GM12874 (cell line): Measurements from ENCODE around the gene CDH23.

Source experiments
- TF ChIP-seq, protein P1 (sequence below): IDR thresholded peaks from 2 replicates; pipeline ENCODE4 v1.5.1; 2011; ENCODE audit warnings: low read depth, mild to moderate bottlenecking, control low read depth, low read length, moderate library complexity; ENCODE audit not compliant: insufficient read depth

CDH23 gene

DNA sequence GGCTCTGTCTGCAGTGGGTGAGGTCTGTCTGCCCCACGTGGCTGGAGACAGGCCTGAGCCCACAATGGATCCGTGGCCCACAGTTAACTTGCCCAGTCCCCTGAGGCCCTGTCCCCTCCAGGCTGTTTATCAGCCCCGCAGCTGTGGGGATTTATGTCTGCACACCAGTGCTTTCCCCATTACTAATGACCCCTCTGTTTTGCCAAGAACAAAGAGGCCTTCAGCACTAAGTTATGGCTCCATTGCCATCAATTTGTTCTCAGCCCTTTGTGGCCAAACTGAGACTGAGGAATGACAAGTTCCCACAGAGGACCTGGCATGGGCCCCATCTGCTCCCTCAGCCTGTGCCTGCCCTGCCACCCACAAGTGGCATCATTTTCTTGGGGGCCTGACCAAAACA is 184.7 kb downstream of the CDH23 start:
- TF ChIP-seq, protein P1, sequence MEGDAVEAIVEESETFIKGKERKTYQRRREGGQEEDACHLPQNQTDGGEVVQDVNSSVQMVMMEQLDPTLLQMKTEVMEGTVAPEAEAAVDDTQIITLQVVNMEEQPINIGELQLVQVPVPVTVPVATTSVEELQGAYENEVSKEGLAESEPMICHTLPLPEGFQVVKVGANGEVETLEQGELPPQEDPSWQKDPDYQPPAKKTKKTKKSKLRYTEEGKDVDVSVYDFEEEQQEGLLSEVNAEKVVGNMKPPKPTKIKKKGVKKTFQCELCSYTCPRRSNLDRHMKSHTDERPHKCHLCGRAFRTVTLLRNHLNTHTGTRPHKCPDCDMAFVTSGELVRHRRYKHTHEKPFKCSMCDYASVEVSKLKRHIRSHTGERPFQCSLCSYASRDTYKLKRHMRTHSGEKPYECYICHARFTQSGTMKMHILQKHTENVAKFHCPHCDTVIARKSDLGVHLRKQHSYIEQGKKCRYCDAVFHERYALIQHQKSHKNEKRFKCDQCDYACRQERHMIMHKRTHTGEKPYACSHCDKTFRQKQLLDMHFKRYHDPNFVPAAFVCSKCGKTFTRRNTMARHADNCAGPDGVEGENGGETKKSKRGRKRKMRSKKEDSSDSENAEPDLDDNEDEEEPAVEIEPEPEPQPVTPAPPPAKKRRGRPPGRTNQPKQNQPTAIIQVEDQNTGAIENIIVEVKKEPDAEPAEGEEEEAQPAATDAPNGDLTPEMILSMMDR = no peak

DNA sequence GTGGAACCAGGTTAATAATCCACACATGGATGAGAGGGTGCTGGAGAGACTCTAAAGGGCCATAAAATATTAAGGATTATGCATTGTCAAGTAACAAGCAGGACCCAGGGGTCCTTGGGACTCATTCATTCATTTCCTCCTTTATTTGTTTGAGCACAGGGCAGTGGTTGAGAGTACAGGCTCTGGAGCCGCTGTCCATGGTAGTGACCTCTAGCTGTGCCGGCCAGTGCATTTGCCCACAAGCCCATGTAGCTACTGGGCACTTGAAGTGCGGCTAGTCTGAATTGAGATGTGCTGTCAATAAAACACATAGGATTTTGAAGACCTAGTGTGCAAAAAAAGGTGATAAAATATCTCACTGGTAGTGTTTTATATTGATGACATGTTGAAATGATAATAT is 185.3 kb downstream of the CDH23 start:
- TF ChIP-seq, protein P1 = no peak

DNA sequence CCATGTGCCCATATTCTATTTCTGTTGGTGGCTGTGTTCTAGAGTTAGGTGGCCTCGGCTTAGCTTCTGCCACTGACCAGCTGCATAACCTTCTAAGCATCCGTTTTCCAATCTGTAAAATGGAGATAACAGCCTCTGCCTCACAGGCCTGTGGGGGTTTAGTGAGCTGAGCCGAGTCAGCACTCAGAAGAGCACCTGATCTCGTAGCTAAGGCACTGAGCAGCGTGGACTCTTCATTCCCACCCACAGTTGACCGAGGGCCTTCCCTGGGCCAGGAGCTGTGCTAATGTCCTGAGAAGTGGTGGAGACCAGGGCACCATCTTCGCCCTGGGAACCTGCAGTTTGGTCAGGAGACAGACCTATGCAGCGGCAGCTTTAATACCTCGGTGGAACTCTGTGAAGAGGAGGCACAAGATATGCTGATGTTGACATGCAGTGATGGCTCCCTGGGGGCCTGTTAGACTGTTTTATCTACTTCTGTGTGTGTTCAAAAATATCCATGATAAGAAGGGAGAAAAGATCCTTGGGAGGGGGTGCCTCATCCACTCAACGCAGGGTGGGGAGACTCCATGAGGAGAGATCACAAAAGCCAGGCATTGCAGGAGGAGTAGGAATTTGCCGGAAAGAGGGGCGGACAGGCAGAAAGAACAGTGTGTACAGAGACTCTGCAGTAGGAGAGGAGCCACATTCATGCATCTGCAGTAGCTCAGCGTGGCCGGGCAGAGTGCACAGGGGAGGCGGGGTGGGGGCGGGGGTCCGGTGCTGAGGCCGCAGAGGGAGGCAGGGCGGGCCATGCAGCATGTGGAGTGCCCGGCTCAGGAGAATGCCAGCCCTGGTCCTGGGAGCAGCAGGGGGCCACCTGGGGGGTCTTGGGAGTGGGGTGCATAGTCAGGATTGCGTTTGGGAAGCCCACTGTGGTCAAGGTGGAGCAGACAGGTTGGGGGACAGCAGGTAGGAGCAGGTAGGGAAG is 186.1 kb downstream of the CDH23 start:
- TF ChIP-seq, protein P1 = no peak

DNA sequence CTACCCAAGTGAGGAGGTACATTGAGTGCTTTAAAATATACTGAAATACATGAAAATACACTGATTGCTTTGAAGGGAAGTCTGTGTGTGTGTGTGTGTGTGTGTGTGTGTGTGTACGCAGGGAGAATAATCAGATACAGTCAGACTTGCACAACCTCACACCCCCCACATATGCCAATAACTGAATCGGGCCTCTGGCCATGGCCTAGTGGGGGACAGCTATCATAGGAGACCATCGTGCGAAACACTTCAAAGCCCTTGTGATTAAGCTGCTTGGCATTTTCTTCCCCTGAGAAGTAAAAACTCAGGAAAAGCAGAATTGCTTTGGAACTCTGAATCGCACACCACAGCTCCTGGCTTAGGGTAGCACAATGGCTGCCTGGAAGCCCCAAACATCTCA is 187.7 kb downstream of the CDH23 start:
- TF ChIP-seq, protein P1 = no peak

- TF ChIP-seq, protein P1 = no peak
These were observed 188.3 kb downstream of the CDH23 start for GRCh38 chr10:71584902-71585563.

GRCh38 chr10:71585564-71586290 is 189.0 kb downstream of the CDH23 start:
- TF ChIP-seq, protein P1 = no peak
